Natural killer cell (primary cell): ENCODE data around the gene SPOCD1. TPM values are rescaled to one million over a fixed set of nuclear protein-coding genes. Genes with fewer than 3 reads are reported as not detected.
A peak's percentile ranks its signal among the peaks of the same experiment; 100 is the strongest.

Experiments used
- ATAC-seq, 3 donors: fragments of 150-1000 bp in 2 of 3; fragments of 200-7000 bp in 1 of 3; cut with Tn5 transposase; 1 replicate in 1 of 3; 2 replicates in 2 of 3; pipeline ENCODE4 v1.10.0; 2021; ENCODE audit warnings: mild to moderate bottlenecking in 2 of 3, moderate library complexity in 2 of 3
- DNase-seq, 2 donors: peaks; one replicate each; pipeline versions ENCODE4 v3.0.0 to v3.0.0-alpha.2; 2013 to 2021; ENCODE audit warnings: mixed read lengths in 1 of 2
- H3K27ac ChIP-seq: one replicate; pipeline ENCODE4 v1.5.1; 2013; ENCODE audit warnings: mild to moderate bottlenecking, low read length
- H3K27me3 ChIP-seq: one replicate; pipeline ENCODE4 v1.6.1; 2013; ENCODE audit warnings: low read length; ENCODE audit not compliant: control insufficient read depth, insufficient read depth
- H3K36me3 ChIP-seq: one replicate; pipeline ENCODE4 v1.6.1; 2013; ENCODE audit warnings: low read length; ENCODE audit not compliant: control insufficient read depth, insufficient read depth
- H3K4me1 ChIP-seq: one replicate; pipeline ENCODE4 v1.6.1; 2013; ENCODE audit warnings: low read length; ENCODE audit not compliant: control insufficient read depth, insufficient read depth
- H3K4me3 ChIP-seq: one replicate; pipeline ENCODE4 v1.5.1; 2013; ENCODE audit warnings: low read length
- H3K9me3 ChIP-seq: one replicate; pipeline ENCODE4 v1.6.1; 2013; ENCODE audit warnings: low read length; ENCODE audit not compliant: control insufficient read depth, insufficient read depth
- H3K27ac Mint-ChIP-seq, 2 donors: one replicate each; pipeline ENCODE4 v1.8.0; 2022; ENCODE audit warnings: mild to moderate bottlenecking in 2 of 2, mixed read lengths in 2 of 2, moderate library complexity in 1 of 2
- H3K27me3 Mint-ChIP-seq, 2 donors: one replicate each; pipeline ENCODE4 v1.8.0; 2022; ENCODE audit warnings: low read depth in 2 of 2, mixed read lengths in 2 of 2
- H3K36me3 Mint-ChIP-seq: one replicate; pipeline ENCODE4 v1.8.0; 2022; ENCODE audit warnings: mixed read lengths
- H3K4me1 Mint-ChIP-seq, 2 donors: one replicate each; pipeline ENCODE4 v1.8.0; 2022; ENCODE audit warnings: mixed read lengths in 2 of 2
- H3K4me3 Mint-ChIP-seq: one replicate; pipeline ENCODE4 v1.8.0; 2022; ENCODE audit warnings: mild to moderate bottlenecking, moderate library complexity, mixed read lengths
- H3K9me3 Mint-ChIP-seq, 2 donors: one replicate each; pipeline ENCODE4 v1.8.0; 2022; ENCODE audit warnings: mixed read lengths in 2 of 2
- CTCF ChIP-seq: fragments of 200-600 bp; IDR thresholded peaks from one replicate; pipeline ENCODE4 v1.8.0; 2022; ENCODE audit warnings: antibody characterized with exemption
- WGBS: methylation state at CpG from one replicate; pipeline ENCODE4 v1.1.7; 2013; ENCODE audit warnings: missing lambda C conversion rate; ENCODE audit not compliant: insufficient coverage; 5-methylcytosine and 5-hydroxymethylcytosine counted together
- intact Hi-C: fragments of 100-400 bp; cut with micrococcal nuclease; formaldehyde crosslinking; loops from one replicate; pipeline ENCODE4 v1.14.2; 2022
- total RNA-seq, 4 donors: library from RNA; stranded (reverse); fragments of 120-200 nt in 1 of 4; gene quantifications; one replicate each; pipeline versions ENCODE4 v1.2.3 to v1.2.4, GENCODE V29; 2013 to 2022

Gene SPOCD1
- total RNA-seq, 3 donors from 2014 or later (not counting 1 experiment from before 2014, with no cell fraction given), result 0.54 to 0.68 TPM; not detected in 1

GRCh38 chr1:31744165-31744888 lies 71.5 kb downstream of the SPOCD1 start:
- intact Hi-C loops, result no loop called here
- Mint-ChIP-seq H3K27me3 (no peaks in the 10 kb centered on the region), H3K9me3 (no peaks in the 10 kb centered on the region), H3K36me3 (no peaks in the 10 kb centered on the region), H3K4me1 (peaks cover 43 to 52% of the 10 kb centered on the region in 2 donors), H3K4me3 (no peak overlapping the region), H3K27ac (no peak overlapping the region)
- Histone ChIP-seq H3K27ac (no peak overlapping the region), H3K4me1 (peaks cover 61% of the 10 kb centered on the region), H3K4me3 (no peak overlapping the region), H3K27me3 (no peaks in the 10 kb centered on the region), H3K9me3 (no peaks in the 10 kb centered on the region), H3K36me3 (no peaks in the 10 kb centered on the region)
- ATAC-seq (no peak), DNase-seq (peak in 1 of 2 donors; percentile 19)
- no peak for TF ChIP-seq CTCF
- 86% methylated on average over 28 of the region's 28 CpGs for WGBS

- TF ChIP-seq CTCF, result no peak
- no peaks in the 10 kb centered on the region for H3K27me3 Mint-ChIP-seq
- WGBS, result 91% methylated on average over 32 of the region's 32 CpGs
- ATAC-seq, result no peak
- H3K27ac Mint-ChIP-seq, result no peak overlapping the region
- H3K9me3 ChIP-seq, result no peaks in the 10 kb centered on the region
- H3K36me3 ChIP-seq, result no peaks in the 10 kb centered on the region
- H3K4me3 Mint-ChIP-seq, result no peak overlapping the region
- H3K36me3 Mint-ChIP-seq, result no peaks in the 10 kb centered on the region
- H3K27ac ChIP-seq, result no peak overlapping the region
- no peak overlapping the region for H3K4me3 ChIP-seq
- no peak for DNase-seq
- no peaks in the 10 kb centered on the region for H3K9me3 Mint-ChIP-seq
- H3K4me1 ChIP-seq, result peaks cover 49% of the 10 kb centered on the region
- H3K27me3 ChIP-seq, result no peaks in the 10 kb centered on the region
- peaks cover 32 to 41% of the 10 kb centered on the region in 2 donors for H3K4me1 Mint-ChIP-seq
- intact Hi-C loops, result no loop called here
These were observed 73.2 kb downstream of the SPOCD1 start for GRCh38 chr1:31742462-31743212.

Other genes with a start within 250 kb of the SPOCD1 start
- not detected for gene TINAGL1, start 239.5 kb downstream of the SPOCD1 start, total RNA-seq
- gene HCRTR1, start 198.3 kb downstream of the SPOCD1 start, total RNA-seq, result not detected
- 10 to 100 TPM; 48.9 to 62.8 (median 49.9) TPM for gene PEF1, start 171.1 kb downstream of the SPOCD1 start, total RNA-seq
- gene COL16A1, start 112.0 kb downstream of the SPOCD1 start, total RNA-seq, result under 1 TPM in 1 of 3 donors, not detected in 2; 0.14 TPM
- 10 to 100 TPM in 2 of 3 donors, 1 to 10 TPM in 1; 7.6 to 19.9 (median 12.8) TPM for gene ADGRB2, start 51.7 kb downstream of the SPOCD1 start, total RNA-seq
- gene PTP4A2, start 122.3 kb upstream of the SPOCD1 start, total RNA-seq, result 100 to 1,000 TPM; 435 to 527 (median 443) TPM
- 100 to 1,000 TPM; 107 to 112 (median 109) TPM for gene KHDRBS1, start 197.8 kb upstream of the SPOCD1 start, total RNA-seq